K562 (cell line): Measurements from ENCODE around the gene ROS1.

Experiments used
- ARNT ChIP-seq, 2 experiments: fragments of 450-650 bp; IDR thresholded peaks; 2 replicates each; pipeline ENCODE4 v1.6.1; 2016; ENCODE audit warnings: mild to moderate bottlenecking in 1 of 2
- BRD9 ChIP-seq: fragments of 450-650 bp; IDR thresholded peaks from 2 replicates; pipeline ENCODE4 v1.6.1; 2018; ENCODE audit warnings: low read depth; ENCODE audit not compliant: partially characterized antibody
- HCFC1 ChIP-seq: IDR thresholded peaks from 2 replicates; pipeline ENCODE4 v1.6.1; 2012; ENCODE audit warnings: low read depth, low read length, improper control_type of control experiment
- RCOR1 ChIP-seq, 2 experiments: IDR thresholded peaks; 2 replicates each; pipeline ENCODE4 v1.6.1; 2012; ENCODE audit warnings: low read depth in 2 of 2, low read length in 2 of 2, borderline replicate concordance in 1 of 2, improper control_type of control experiment in 1 of 2
- ZNF239 ChIP-seq: fragments of 250-450 bp; sonication (Bioruptor Pico); IDR thresholded peaks from 2 replicates; pipeline ENCODE4 v1.4.0; 2020; ENCODE audit warnings: mild to moderate bottlenecking
- ZNF274 ChIP-seq: IDR thresholded peaks from 2 replicates; pipeline ENCODE4 v1.6.1; 2011; ENCODE audit warnings: low read depth, mild to moderate bottlenecking, low read length, moderate library complexity, borderline replicate concordance
- TF ChIP-seq, protein P1 (sequence below): fragments of 250-450 bp; sonication (Bioruptor Pico); IDR thresholded peaks from 2 replicates; pipeline ENCODE4 v1.4.0; 2020; ENCODE audit warnings: mild to moderate bottlenecking
- TF ChIP-seq, protein P2 (sequence below): sonication (generic); formaldehyde crosslinking; IDR thresholded peaks from 2 replicates; pipeline ENCODE4 v1.8.1; 2023; ENCODE audit warnings: mild to moderate bottlenecking, missing genetic modification reagents
- TF ChIP-seq, protein P3 (sequence below): sonication (generic); formaldehyde crosslinking; IDR thresholded peaks from 2 replicates; pipeline ENCODE4 v1.8.0; 2022; ENCODE audit warnings: mild to moderate bottlenecking, missing genetic modification reagents
- TF ChIP-seq, protein P4 (sequence below): sonication (generic); formaldehyde crosslinking; IDR thresholded peaks from 2 replicates; pipeline ENCODE4 v1.5.0; 2020; ENCODE audit warnings: missing genetic modification reagents
- TF ChIP-seq, protein P5 (sequence below), 2 experiments: fragments of 450-650 bp in 1 of 2; sonication (generic) in 1 of 2; formaldehyde crosslinking in 1 of 2; IDR thresholded peaks; 2 replicates each; pipeline versions ENCODE4 v1.7.1 to v1.9.0; 2016 to 2022; ENCODE audit warnings: inconsistent platforms in 1 of 2, mild to moderate bottlenecking in 1 of 2, missing genetic modification reagents in 1 of 2

DNA sequence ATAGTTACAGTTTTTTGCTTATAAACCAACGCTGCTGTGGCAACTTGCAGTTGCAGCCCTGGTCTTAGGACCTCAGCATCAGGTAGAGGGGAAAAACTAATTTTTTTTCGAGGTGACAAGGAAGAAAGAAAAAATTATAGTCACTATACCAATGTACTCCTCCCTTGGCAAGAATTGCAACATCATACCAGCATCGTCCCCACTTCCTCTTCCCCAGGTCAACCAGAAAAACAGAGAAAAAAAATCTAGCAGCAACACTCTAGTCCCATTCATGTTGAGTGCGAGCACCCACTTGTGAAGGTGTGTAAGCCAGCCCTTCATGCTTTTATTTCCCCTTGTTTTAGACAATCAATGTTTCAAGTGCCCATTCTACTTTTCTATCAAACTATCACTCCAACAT, 43.6 kb upstream of the ROS1 start:
- TF ChIP-seq HCFC1: no peak
- TF ChIP-seq, protein P1, sequence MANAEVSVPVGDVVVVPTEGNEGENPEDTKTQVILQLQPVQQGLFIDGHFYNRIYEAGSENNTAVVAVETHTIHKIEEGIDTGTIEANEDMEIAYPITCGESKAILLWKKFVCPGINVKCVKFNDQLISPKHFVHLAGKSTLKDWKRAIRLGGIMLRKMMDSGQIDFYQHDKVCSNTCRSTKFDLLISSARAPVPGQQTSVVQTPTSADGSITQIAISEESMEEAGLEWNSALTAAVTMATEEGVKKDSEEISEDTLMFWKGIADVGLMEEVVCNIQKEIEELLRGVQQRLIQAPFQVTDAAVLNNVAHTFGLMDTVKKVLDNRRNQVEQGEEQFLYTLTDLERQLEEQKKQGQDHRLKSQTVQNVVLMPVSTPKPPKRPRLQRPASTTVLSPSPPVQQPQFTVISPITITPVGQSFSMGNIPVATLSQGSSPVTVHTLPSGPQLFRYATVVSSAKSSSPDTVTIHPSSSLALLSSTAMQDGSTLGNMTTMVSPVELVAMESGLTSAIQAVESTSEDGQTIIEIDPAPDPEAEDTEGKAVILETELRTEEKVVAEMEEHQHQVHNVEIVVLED (CRISPR knock-in tag): no peak
- TF ChIP-seq, protein P2, sequence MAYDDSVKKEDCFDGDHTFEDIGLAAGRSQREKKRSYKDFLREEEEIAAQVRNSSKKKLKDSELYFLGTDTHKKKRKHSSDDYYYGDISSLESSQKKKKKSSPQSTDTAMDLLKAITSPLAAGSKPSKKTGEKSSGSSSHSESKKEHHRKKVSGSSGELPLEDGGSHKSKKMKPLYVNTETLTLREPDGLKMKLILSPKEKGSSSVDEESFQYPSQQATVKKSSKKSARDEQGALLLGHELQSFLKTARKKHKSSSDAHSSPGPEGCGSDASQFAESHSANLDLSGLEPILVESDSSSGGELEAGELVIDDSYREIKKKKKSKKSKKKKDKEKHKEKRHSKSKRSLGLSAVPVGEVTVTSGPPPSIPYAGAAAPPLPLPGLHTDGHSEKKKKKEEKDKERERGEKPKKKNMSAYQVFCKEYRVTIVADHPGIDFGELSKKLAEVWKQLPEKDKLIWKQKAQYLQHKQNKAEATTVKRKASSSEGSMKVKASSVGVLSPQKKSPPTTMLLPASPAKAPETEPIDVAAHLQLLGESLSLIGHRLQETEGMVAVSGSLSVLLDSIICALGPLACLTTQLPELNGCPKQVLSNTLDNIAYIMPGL (CRISPR knock-in tag): no peak
- TF ChIP-seq, protein P3, sequence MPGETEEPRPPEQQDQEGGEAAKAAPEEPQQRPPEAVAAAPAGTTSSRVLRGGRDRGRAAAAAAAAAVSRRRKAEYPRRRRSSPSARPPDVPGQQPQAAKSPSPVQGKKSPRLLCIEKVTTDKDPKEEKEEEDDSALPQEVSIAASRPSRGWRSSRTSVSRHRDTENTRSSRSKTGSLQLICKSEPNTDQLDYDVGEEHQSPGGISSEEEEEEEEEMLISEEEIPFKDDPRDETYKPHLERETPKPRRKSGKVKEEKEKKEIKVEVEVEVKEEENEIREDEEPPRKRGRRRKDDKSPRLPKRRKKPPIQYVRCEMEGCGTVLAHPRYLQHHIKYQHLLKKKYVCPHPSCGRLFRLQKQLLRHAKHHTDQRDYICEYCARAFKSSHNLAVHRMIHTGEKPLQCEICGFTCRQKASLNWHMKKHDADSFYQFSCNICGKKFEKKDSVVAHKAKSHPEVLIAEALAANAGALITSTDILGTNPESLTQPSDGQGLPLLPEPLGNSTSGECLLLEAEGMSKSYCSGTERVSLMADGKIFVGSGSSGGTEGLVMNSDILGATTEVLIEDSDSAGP: no peak
- no peak for TF ChIP-seq ARNT (IDR thresholded peaks at IDR 0.05)
- TF ChIP-seq BRD9: no peak
- TF ChIP-seq, protein P4, sequence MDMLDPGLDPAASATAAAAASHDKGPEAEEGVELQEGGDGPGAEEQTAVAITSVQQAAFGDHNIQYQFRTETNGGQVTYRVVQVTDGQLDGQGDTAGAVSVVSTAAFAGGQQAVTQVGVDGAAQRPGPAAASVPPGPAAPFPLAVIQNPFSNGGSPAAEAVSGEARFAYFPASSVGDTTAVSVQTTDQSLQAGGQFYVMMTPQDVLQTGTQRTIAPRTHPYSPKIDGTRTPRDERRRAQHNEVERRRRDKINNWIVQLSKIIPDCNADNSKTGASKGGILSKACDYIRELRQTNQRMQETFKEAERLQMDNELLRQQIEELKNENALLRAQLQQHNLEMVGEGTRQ (CRISPR knock-in tag): no peak
- TF ChIP-seq RCOR1 (IDR thresholded peaks at IDR 0.05; ENCODE audit: borderline replicate concordance in 1 of 2, low read depth in 2 of 2, low read length in 2 of 2): no peak
- TF ChIP-seq, protein P5, sequence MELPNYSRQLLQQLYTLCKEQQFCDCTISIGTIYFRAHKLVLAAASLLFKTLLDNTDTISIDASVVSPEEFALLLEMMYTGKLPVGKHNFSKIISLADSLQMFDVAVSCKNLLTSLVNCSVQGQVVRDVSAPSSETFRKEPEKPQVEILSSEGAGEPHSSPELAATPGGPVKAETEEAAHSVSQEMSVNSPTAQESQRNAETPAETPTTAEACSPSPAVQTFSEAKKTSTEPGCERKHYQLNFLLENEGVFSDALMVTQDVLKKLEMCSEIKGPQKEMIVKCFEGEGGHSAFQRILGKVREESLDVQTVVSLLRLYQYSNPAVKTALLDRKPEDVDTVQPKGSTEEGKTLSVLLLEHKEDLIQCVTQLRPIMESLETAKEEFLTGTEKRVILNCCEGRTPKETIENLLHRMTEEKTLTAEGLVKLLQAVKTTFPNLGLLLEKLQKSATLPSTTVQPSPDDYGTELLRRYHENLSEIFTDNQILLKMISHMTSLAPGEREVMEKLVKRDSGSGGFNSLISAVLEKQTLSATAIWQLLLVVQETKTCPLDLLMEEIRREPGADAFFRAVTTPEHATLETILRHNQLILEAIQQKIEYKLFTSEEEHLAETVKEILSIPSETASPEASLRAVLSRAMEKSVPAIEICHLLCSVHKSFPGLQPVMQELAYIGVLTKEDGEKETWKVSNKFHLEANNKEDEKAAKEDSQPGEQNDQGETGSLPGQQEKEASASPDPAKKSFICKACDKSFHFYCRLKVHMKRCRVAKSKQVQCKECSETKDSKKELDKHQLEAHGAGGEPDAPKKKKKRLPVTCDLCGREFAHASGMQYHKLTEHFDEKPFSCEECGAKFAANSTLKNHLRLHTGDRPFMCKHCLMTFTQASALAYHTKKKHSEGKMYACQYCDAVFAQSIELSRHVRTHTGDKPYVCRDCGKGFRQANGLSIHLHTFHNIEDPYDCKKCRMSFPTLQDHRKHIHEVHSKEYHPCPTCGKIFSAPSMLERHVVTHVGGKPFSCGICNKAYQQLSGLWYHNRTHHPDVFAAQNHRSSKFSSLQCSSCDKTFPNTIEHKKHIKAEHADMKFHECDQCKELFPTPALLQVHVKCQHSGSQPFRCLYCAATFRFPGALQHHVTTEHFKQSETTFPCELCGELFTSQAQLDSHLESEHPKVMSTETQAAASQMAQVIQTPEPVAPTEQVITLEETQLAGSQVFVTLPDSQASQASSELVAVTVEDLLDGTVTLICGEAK (IDR thresholded peaks at IDR 0.05): no peak
- TF ChIP-seq, protein P5 (CRISPR knock-in tag; IDR thresholded peaks at IDR 0.05): no peak
- TF ChIP-seq ZNF274: no peak
- no peak for TF ChIP-seq ZNF239 (CRISPR knock-in tag)
